ENCODE measurements around the gene ATP8A2.
"Not testable (repeated sequence)": the region's sequence is repeated elsewhere in the genome, so short reads cannot be mapped to it uniquely, and the experiment has no call there.

The ATP8A2 gene

GRCh38 chr13:25774056-25774455, 402.3 kb downstream of the ATP8A2 start:
- H4K91ac ChIP-seq (ENCODE audit: low read length); H3K9me3 ChIP-seq (ENCODE audit: control insufficient read depth, low read length); H2BK120ac ChIP-seq (ENCODE audit: low read depth, low read length); DNase-seq; H3K9ac ChIP-seq (ENCODE audit: low read length); H2BK5ac ChIP-seq (ENCODE audit: low read depth, low read length, poor library complexity, severe bottlenecking); H2AFZ ChIP-seq (ENCODE audit: low read depth, low read length); H4K8ac ChIP-seq (ENCODE audit: low read length); H3K4me3 ChIP-seq (ENCODE audit: insufficient read depth in 1 of 2, low read depth in 1 of 2, low read length in 2 of 2); H3K27ac ChIP-seq (ENCODE audit: low read length, poor library complexity, severe bottlenecking); H2BK15ac ChIP-seq (ENCODE audit: low read depth, poor library complexity, severe bottlenecking); H3K36me3 ChIP-seq (ENCODE audit: control insufficient read depth in 1 of 2, insufficient read depth in 2 of 2, low read depth in 1 of 2, low read length in 2 of 2); H2BK12ac ChIP-seq (ENCODE audit: low read length in 2 of 2); H3K14ac ChIP-seq (ENCODE audit: low read length in 2 of 2); H3K79me1 ChIP-seq (replicated peaks; ENCODE audit: low read length, poor library complexity, severe bottlenecking); H3K4ac ChIP-seq (ENCODE audit: low read depth in 1 of 2, low read length in 2 of 2); H3K4me2 ChIP-seq (ENCODE audit: low read length, poor library complexity, severe bottlenecking); H2AK5ac ChIP-seq (ENCODE audit: low read length, severe bottlenecking); H3K18ac ChIP-seq (ENCODE audit: low read depth in 1 of 2, low read length in 2 of 2); H3K23ac ChIP-seq (ENCODE audit: low read length in 2 of 2): not testable (repeated sequence)
- Histone ChIP-seq H3K4me1 (ENCODE audit: control insufficient read depth, insufficient read depth, low read depth, low read length) (peaks cover 15% of the 10 kb centered on the region), H3K27me3 (ENCODE audit: control insufficient read depth in 1 of 2, insufficient read depth in 1 of 2, low read length in 2 of 2) (peaks cover 0 to 12% of the 10 kb centered on the region in 2 experiments)
- WGBS = 100% methylated on average over 1 of the region's 1 CpG

GRCh38 chr13:25775275-25775674, 403.5 kb downstream of the ATP8A2 start:
- no peak overlapping the region for H3K14ac ChIP-seq (ENCODE audit: low read length in 2 of 2)
- H3K4me3 ChIP-seq (ENCODE audit: insufficient read depth in 1 of 2, low read depth in 1 of 2, low read length in 2 of 2) = no peak overlapping the region
- H4K8ac ChIP-seq (ENCODE audit: low read length) = no peak overlapping the region
- no peak overlapping the region for H2BK15ac ChIP-seq (ENCODE audit: low read depth, poor library complexity, severe bottlenecking)
- no peak overlapping the region for H4K91ac ChIP-seq (ENCODE audit: low read length)
- no peak overlapping the region for H3K27ac ChIP-seq (ENCODE audit: low read length, poor library complexity, severe bottlenecking)
- H3K27me3 ChIP-seq (ENCODE audit: control insufficient read depth in 1 of 2, insufficient read depth in 1 of 2, low read length in 2 of 2) = peaks cover 0 to 9% of the 10 kb centered on the region in 2 experiments
- no peak overlapping the region for H3K9ac ChIP-seq (ENCODE audit: low read length)
- no peaks in the 10 kb centered on the region for H3K79me1 ChIP-seq (replicated peaks; ENCODE audit: low read length, poor library complexity, severe bottlenecking)
- peaks cover 9% of the 10 kb centered on the region for H3K4me1 ChIP-seq (ENCODE audit: control insufficient read depth, insufficient read depth, low read depth, low read length)
- H3K23ac ChIP-seq (ENCODE audit: low read length in 2 of 2) = no peak overlapping the region
- no peaks in the 10 kb centered on the region for H3K9me3 ChIP-seq (ENCODE audit: control insufficient read depth, low read length)
- no peaks in the 10 kb centered on the region for H3K36me3 ChIP-seq (ENCODE audit: control insufficient read depth in 1 of 2, insufficient read depth in 2 of 2, low read depth in 1 of 2, low read length in 2 of 2)
- no peak overlapping the region for H3K18ac ChIP-seq (ENCODE audit: low read depth in 1 of 2, low read length in 2 of 2)
- no peak overlapping the region for H2BK5ac ChIP-seq (ENCODE audit: low read depth, low read length, poor library complexity, severe bottlenecking)
- WGBS = 76% methylated on average over 3 of the region's 3 CpGs
- no peak overlapping the region for H3K4me2 ChIP-seq (ENCODE audit: low read length, poor library complexity, severe bottlenecking)
- no peak overlapping the region for H2BK120ac ChIP-seq (ENCODE audit: low read depth, low read length)
- no peak overlapping the region for H2BK12ac ChIP-seq (ENCODE audit: low read length in 2 of 2)
- DNase-seq = peak; percentile 10
- no peak overlapping the region for H3K4ac ChIP-seq (ENCODE audit: low read depth in 1 of 2, low read length in 2 of 2)
- H2AK5ac ChIP-seq (ENCODE audit: low read length, severe bottlenecking) = peak overlapping the region; percentile 62
- no peak overlapping the region for H2AFZ ChIP-seq (ENCODE audit: low read depth, low read length)

GRCh38 chr13:25775986-25776385, 404.2 kb downstream of the ATP8A2 start:
- 89% methylated on average over 4 of the region's 4 CpGs for WGBS
- H2BK5ac ChIP-seq (ENCODE audit: low read depth, low read length, poor library complexity, severe bottlenecking) = no peak overlapping the region
- no peak overlapping the region for H2BK15ac ChIP-seq (ENCODE audit: low read depth, poor library complexity, severe bottlenecking)
- H4K8ac ChIP-seq (ENCODE audit: low read length) = no peak overlapping the region
- no peaks in the 10 kb centered on the region for H3K36me3 ChIP-seq (ENCODE audit: control insufficient read depth in 1 of 2, insufficient read depth in 2 of 2, low read depth in 1 of 2, low read length in 2 of 2)
- no peak overlapping the region for H3K18ac ChIP-seq (ENCODE audit: low read depth in 1 of 2, low read length in 2 of 2)
- H2AFZ ChIP-seq (ENCODE audit: low read depth, low read length) = no peak overlapping the region
- H3K4me2 ChIP-seq (ENCODE audit: low read length, poor library complexity, severe bottlenecking) = no peak overlapping the region
- H3K27ac ChIP-seq (ENCODE audit: low read length, poor library complexity, severe bottlenecking) = no peak overlapping the region
- no peak overlapping the region for H3K23ac ChIP-seq (ENCODE audit: low read length in 2 of 2)
- H3K9ac ChIP-seq (ENCODE audit: low read length) = no peak overlapping the region
- no peak overlapping the region for H4K91ac ChIP-seq (ENCODE audit: low read length)
- H3K14ac ChIP-seq (ENCODE audit: low read length in 2 of 2) = no peak overlapping the region
- peaks cover 0 to 9% of the 10 kb centered on the region in 2 experiments for H3K27me3 ChIP-seq (ENCODE audit: control insufficient read depth in 1 of 2, insufficient read depth in 1 of 2, low read length in 2 of 2)
- no peaks in the 10 kb centered on the region for H3K9me3 ChIP-seq (ENCODE audit: control insufficient read depth, low read length)
- no peak for DNase-seq
- no peaks in the 10 kb centered on the region for H3K79me1 ChIP-seq (replicated peaks; ENCODE audit: low read length, poor library complexity, severe bottlenecking)
- H3K4me1 ChIP-seq (ENCODE audit: control insufficient read depth, insufficient read depth, low read depth, low read length) = peaks cover 11% of the 10 kb centered on the region
- no peak overlapping the region for H2BK120ac ChIP-seq (ENCODE audit: low read depth, low read length)
- no peak overlapping the region for H2AK5ac ChIP-seq (ENCODE audit: low read length, severe bottlenecking)
- H3K4ac ChIP-seq (ENCODE audit: low read depth in 1 of 2, low read length in 2 of 2) = no peak overlapping the region
- H2BK12ac ChIP-seq (ENCODE audit: low read length in 2 of 2) = no peak overlapping the region
- no peak overlapping the region for H3K4me3 ChIP-seq (ENCODE audit: insufficient read depth in 1 of 2, low read depth in 1 of 2, low read length in 2 of 2)

GRCh38 chr13:25776722-25777121, 404.9 kb downstream of the ATP8A2 start:
- Histone ChIP-seq H3K79me1 (replicated peaks; ENCODE audit: low read length, poor library complexity, severe bottlenecking) (no peaks in the 10 kb centered on the region), H3K36me3 (ENCODE audit: control insufficient read depth in 1 of 2, insufficient read depth in 2 of 2, low read depth in 1 of 2, low read length in 2 of 2) (no peaks in the 10 kb centered on the region), H3K27me3 (ENCODE audit: control insufficient read depth in 1 of 2, insufficient read depth in 1 of 2, low read length in 2 of 2) (peaks cover 0 to 3% of the 10 kb centered on the region in 2 experiments), H3K14ac (ENCODE audit: low read length in 2 of 2) (peak overlapping the region in 1 of 2 experiments; percentile 28), H3K23ac (ENCODE audit: low read length in 2 of 2) (no peak overlapping the region), H3K4ac (ENCODE audit: low read depth in 1 of 2, low read length in 2 of 2) (no peak overlapping the region), H2BK12ac (ENCODE audit: low read length in 2 of 2) (no peak overlapping the region), H4K8ac (ENCODE audit: low read length) (no peak overlapping the region), H3K18ac (ENCODE audit: low read depth in 1 of 2, low read length in 2 of 2) (no peak overlapping the region), H4K91ac (ENCODE audit: low read length) (no peak overlapping the region), H3K27ac (ENCODE audit: low read length, poor library complexity, severe bottlenecking) (no peak overlapping the region), H3K9ac (ENCODE audit: low read length) (no peak overlapping the region), H2BK5ac (ENCODE audit: low read depth, low read length, poor library complexity, severe bottlenecking) (no peak overlapping the region), H2AK5ac (ENCODE audit: low read length, severe bottlenecking) (no peak overlapping the region), H2BK120ac (ENCODE audit: low read depth, low read length) (no peak overlapping the region), H3K4me2 (ENCODE audit: low read length, poor library complexity, severe bottlenecking) (no peak overlapping the region), H3K4me1 (ENCODE audit: control insufficient read depth, insufficient read depth, low read depth, low read length) (peaks cover 6% of the 10 kb centered on the region), H3K9me3 (ENCODE audit: control insufficient read depth, low read length) (no peaks in the 10 kb centered on the region), H2BK15ac (ENCODE audit: low read depth, poor library complexity, severe bottlenecking) (no peak overlapping the region), H3K4me3 (ENCODE audit: insufficient read depth in 1 of 2, low read depth in 1 of 2, low read length in 2 of 2) (no peak overlapping the region), H2AFZ (ENCODE audit: low read depth, low read length) (no peak overlapping the region)
- DNase-seq = no peak
- 52% methylated on average over 5 of the region's 7 CpGs for WGBS
